ENCODE measurements around the gene SLC7A1. TPM values are rescaled to one million over a fixed set of nuclear protein-coding genes. Genes with fewer than 3 reads are reported as not detected.

SLC7A1 gene
- total and polyA plus RNA-seq, 2 of the 4 experiments (the other 2 are of a cell fraction), result 9.7 to 22.3 TPM

GRCh38 chr13:29538652-29539040, 56.8 kb downstream of the SLC7A1 start:
- Histone ChIP-seq H3K4me2 (ENCODE audit: low read depth, low read length) (no peak overlapping the region), H2BK15ac (ENCODE audit: low read depth, low read length) (no peak overlapping the region), H4K91ac (ENCODE audit: insufficient read depth, low read depth, low read length) (no peak overlapping the region), H3K36me3 (ENCODE audit: control insufficient read depth, insufficient read depth, low read length) (peaks cover 13% of the 10 kb centered on the region), H2BK120ac (ENCODE audit: low read depth, low read length) (no peak overlapping the region), H2AFZ (replicated peaks; ENCODE audit: low read length, poor library complexity) (no peak overlapping the region), H4K20me1 (ENCODE audit: insufficient read depth, low read length) (peaks cover 55% of the 10 kb centered on the region), H2BK5ac (ENCODE audit: low read depth, low read length, poor library complexity, severe bottlenecking) (no peak overlapping the region), H3K4ac (ENCODE audit: low read depth, low read length) (no peak overlapping the region), H2AK5ac (ENCODE audit: low read depth, low read length) (no peak overlapping the region), H3K23ac (ENCODE audit: low read depth, low read length) (no peak overlapping the region), H3K27me3 (ENCODE audit: control insufficient read depth, insufficient read depth, low read length) (no peaks in the 10 kb centered on the region), H4K8ac (ENCODE audit: low read depth in 2 of 2, low read length in 2 of 2) (no peak overlapping the region), H3K4me3 (ENCODE audit: insufficient read depth, low read depth, low read length) (no peak overlapping the region), H3K14ac (replicated peaks; ENCODE audit: low read depth, low read length) (no peak overlapping the region), H3K9me3 (ENCODE audit: control insufficient read depth, insufficient read depth, low read length) (no peaks in the 10 kb centered on the region), H4K5ac (ENCODE audit: low read depth, low read length) (no peak overlapping the region), H3K56ac (ENCODE audit: extremely low read depth, insufficient read depth, low read length) (no peak overlapping the region), H3K9ac (ENCODE audit: low read depth, low read length) (no peak overlapping the region), H3K9me1 (ENCODE audit: insufficient read depth, low read length) (peaks cover 23% of the 10 kb centered on the region; the same call in 1 of the 2 replicates), H3K18ac (ENCODE audit: low read depth, low read length) (no peak overlapping the region), H2BK20ac (ENCODE audit: low read depth, low read length) (no peak overlapping the region), H2AK9ac (replicated peaks; ENCODE audit: low read depth, low read length, poor library complexity) (no peak overlapping the region), H3K27ac (ENCODE audit: insufficient read depth, low read length) (no peak overlapping the region), H3K79me1 (ENCODE audit: low read depth in 1 of 2, low read length in 2 of 2) (peaks cover 59 to 82% of the 10 kb centered on the region in 2 experiments), H3K4me1 (ENCODE audit: control insufficient read depth, insufficient read depth, low read length) (peaks cover 4% of the 10 kb centered on the region; the same call in 1 of the 2 replicates)
- TF ChIP-seq RCOR1 (IDR thresholded peaks at IDR 0.05; ENCODE audit: insufficient replicate concordance, low read length), result no peak
- no peak for TF ChIP-seq CHD1 (IDR thresholded peaks at IDR 0.05; ENCODE audit: low read depth, low read length)
- TF ChIP-seq RAD21 (IDR thresholded peaks at IDR 0.05; ENCODE audit: low read length), result no peak
- TF ChIP-seq CEBPB (IDR thresholded peaks at IDR 0.05; ENCODE audit: low read depth, low read length), result no peak
- TF ChIP-seq USF2 (IDR thresholded peaks at IDR 0.05; ENCODE audit: low read depth, low read length), result no peak
- TF ChIP-seq RFX5 (IDR thresholded peaks at IDR 0.05; ENCODE audit: low read depth, low read length), result no peak
- no peak for TF ChIP-seq SMC3 (IDR thresholded peaks at IDR 0.05; ENCODE audit: low read depth, low read length)
- no peak for TF ChIP-seq POLR2A (IDR thresholded peaks at IDR 0.05; ENCODE audit: low read depth, low read length)
- TF ChIP-seq CTCF (conservative IDR thresholded peaks at IDR 0.05; ENCODE audit: low read depth, low read length), result no peak
- TF ChIP-seq MXI1 (IDR thresholded peaks at IDR 0.05; ENCODE audit: borderline replicate concordance, low read depth, low read length), result no peak
- no peak for TF ChIP-seq BHLHE40 (IDR thresholded peaks at IDR 0.05; ENCODE audit: low read depth, low read length)
- no peak for TF ChIP-seq MAZ (IDR thresholded peaks at IDR 0.05; ENCODE audit: borderline replicate concordance, low read depth, low read length)
- TF ChIP-seq MAFK (IDR thresholded peaks at IDR 0.05; ENCODE audit: low read depth, low read length), result no peak
- TF ChIP-seq FOS (IDR thresholded peaks at IDR 0.05; ENCODE audit: low read depth, low read length), result no peak
- no peak for TF ChIP-seq NFE2L2 (IDR thresholded peaks at IDR 0.05; ENCODE audit: low read depth, low read length)
- TF ChIP-seq ELK1 (IDR thresholded peaks at IDR 0.05; ENCODE audit: borderline replicate concordance, low read depth, low read length), result no peak
- in situ Hi-C loops (cut with MboI; ENCODE audit: low sequenced_read_pairs), result no loop called here
- WGBS, 2 experiments (ENCODE audit: extremely low coverage in 2 of 2, insufficient read length in 1 of 2), result 100% methylated on average over 1 of the region's 6 CpGs; no CpG with 5 or more reads in 1 of the 2 experiments
- BruUV-seq (replicated peaks), result no TSS peak
- dilution Hi-C loops (cut with HindIII; ENCODE audit: low sequenced_read_pairs, unreplicated experiment), result no loop called here
- DNase-seq (no peak), ATAC-seq (ENCODE audit: low read depth) (no peak)
- CTCF ChIA-PET, result no interaction called here
- intact Hi-C loops (cut with micrococcal nuclease), result no loop called here
- POLR2A ChIA-PET (ENCODE audit: unreplicated experiment), result no interaction called here
